Stomach (tissue), 4 donors: Measurements from ENCODE around the gene ERC2.

Experiments
- POLR2AphosphoS5 ChIP-seq, 3 donors: sonication (generic); formaldehyde crosslinking; IDR thresholded peaks; one replicate each; pipeline ENCODE4 v1.6.1; 2016; ENCODE audit warnings: antibody characterized with exemption in 3 of 3
- TF ChIP-seq, protein P1 (sequence below), 7 experiments: fragments of 450-650 bp in 4 of 7; fragments of 200-600 bp in 3 of 7; sonication (generic) in 3 of 7; IDR thresholded peaks; one replicate each; pipeline ENCODE4 v1.5.1; 2016 to 2019; ENCODE audit warnings: antibody characterized with exemption in 7 of 7, control low read depth in 2 of 7, mild to moderate bottlenecking in 1 of 7

DNA sequence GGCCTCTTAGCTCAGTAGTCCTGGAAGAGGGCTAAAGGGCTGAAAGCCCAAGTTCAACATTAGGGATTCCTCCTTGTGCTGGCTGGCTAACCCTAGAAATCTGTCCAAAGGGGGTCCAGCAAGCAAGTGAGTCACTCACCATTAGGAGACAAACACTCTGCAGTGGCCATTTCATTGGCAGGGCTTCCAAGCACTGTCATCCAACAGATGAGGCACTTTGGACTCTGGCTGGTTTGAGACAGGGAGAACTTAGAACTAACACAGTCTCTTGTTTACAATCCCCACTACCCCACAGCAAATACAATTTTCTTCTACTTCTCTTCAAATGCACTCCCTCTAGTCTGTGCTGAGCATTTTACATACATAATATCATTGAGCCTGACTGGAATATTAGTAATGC lies 971.0 kb downstream of the ERC2 start:
- TF ChIP-seq, protein P1, sequence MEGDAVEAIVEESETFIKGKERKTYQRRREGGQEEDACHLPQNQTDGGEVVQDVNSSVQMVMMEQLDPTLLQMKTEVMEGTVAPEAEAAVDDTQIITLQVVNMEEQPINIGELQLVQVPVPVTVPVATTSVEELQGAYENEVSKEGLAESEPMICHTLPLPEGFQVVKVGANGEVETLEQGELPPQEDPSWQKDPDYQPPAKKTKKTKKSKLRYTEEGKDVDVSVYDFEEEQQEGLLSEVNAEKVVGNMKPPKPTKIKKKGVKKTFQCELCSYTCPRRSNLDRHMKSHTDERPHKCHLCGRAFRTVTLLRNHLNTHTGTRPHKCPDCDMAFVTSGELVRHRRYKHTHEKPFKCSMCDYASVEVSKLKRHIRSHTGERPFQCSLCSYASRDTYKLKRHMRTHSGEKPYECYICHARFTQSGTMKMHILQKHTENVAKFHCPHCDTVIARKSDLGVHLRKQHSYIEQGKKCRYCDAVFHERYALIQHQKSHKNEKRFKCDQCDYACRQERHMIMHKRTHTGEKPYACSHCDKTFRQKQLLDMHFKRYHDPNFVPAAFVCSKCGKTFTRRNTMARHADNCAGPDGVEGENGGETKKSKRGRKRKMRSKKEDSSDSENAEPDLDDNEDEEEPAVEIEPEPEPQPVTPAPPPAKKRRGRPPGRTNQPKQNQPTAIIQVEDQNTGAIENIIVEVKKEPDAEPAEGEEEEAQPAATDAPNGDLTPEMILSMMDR (IDR thresholded peaks at IDR 0.05), result no peak
- no peak for TF ChIP-seq POLR2AphosphoS5 (IDR thresholded peaks at IDR 0.05)
